Body of pancreas (tissue), 4 donors: Measurements from ENCODE around the gene HNF1A. TPM values are rescaled to one million over a fixed set of nuclear protein-coding genes. Genes with fewer than 3 reads are reported as not detected.
A peak's percentile ranks its signal among the peaks of the same experiment; 100 is the strongest.

Experiments used
- ATAC-seq: fragments of 150-250 bp; one replicate; pipeline ENCODE4 v1.9.1; 2016
- DNase-seq, 4 donors: peaks; one replicate each; pipeline ENCODE4 v3.0.0-alpha.2; 2019
- H3K27ac ChIP-seq, 4 donors: fragments of 200-600 bp; sonication (generic); 1 replicate in 3 of 4; 2 replicates in 1 of 4; pipeline versions ENCODE4 v1.5.1 to v1.6.1; 2016 to 2019; ENCODE audit warnings: mild to moderate bottlenecking in 1 of 4, mixed read lengths in 1 of 4, moderate library complexity in 1 of 4
- H3K27me3 ChIP-seq, 2 donors: fragments of 200-600 bp; sonication (generic); one replicate each; pipeline ENCODE4 v1.6.0; 2016; ENCODE audit warnings: mild to moderate bottlenecking in 1 of 2
- H3K36me3 ChIP-seq, 2 donors: fragments of 200-600 bp; sonication (generic); replicated peaks in 1 of 2; 2 replicates each; pipeline ENCODE4 v1.5.1; 2016; ENCODE audit warnings: low read depth in 2 of 2; ENCODE audit not compliant: insufficient read depth in 1 of 2
- H3K4me1 ChIP-seq: fragments of 200-600 bp; sonication (generic); one replicate; pipeline ENCODE4 v1.6.0; 2016
- H3K4me3 ChIP-seq, 2 donors: fragments of 200-600 bp; sonication (generic); 1 replicate in 1 of 2; 2 replicates in 1 of 2; pipeline ENCODE4 v1.5.1; 2016 to 2019
- H3K9me3 ChIP-seq, 3 donors: fragments of 200-600 bp; sonication (generic); 1 replicate in 2 of 3; 2 replicates in 1 of 3; pipeline ENCODE4 v1.5.1; 2016
- POLR2A ChIP-seq, 3 donors: fragments of 450-650 bp; IDR thresholded peaks; one replicate each; pipeline ENCODE4 v1.6.1; 2016; ENCODE audit warnings: antibody characterized with exemption in 3 of 3, mild to moderate bottlenecking in 2 of 3
- WGBS, 2 donors: methylation state at CpG; one replicate each; pipeline ENCODE4 v1.1.5; 2017; 5-methylcytosine and 5-hydroxymethylcytosine counted together
- intact Hi-C: fragments of 100-400 bp; cut with DNase I; formaldehyde crosslinking; loops from one replicate; pipeline ENCODE4 v1.15.1; 2023
- total RNA-seq, 2 donors: library from RNA; depleted of rRNA; stranded (reverse); fragments of >200 nt; gene quantifications; one replicate each; pipeline ENCODE4 v1.1.0, GENCODE V29; 2016
- TF ChIP-seq, protein P1 (sequence below), 7 experiments: fragments of 450-650 bp in 4 of 7; fragments of 200-600 bp in 3 of 7; sonication (generic) in 3 of 7; IDR thresholded peaks; one replicate each; pipeline ENCODE4 v1.5.1; 2016 to 2019; ENCODE audit warnings: antibody characterized with exemption in 7 of 7

HNF1A gene
- total RNA-seq, 2 donors from 2014 or later: 11.9 to 13.2 TPM

DNA sequence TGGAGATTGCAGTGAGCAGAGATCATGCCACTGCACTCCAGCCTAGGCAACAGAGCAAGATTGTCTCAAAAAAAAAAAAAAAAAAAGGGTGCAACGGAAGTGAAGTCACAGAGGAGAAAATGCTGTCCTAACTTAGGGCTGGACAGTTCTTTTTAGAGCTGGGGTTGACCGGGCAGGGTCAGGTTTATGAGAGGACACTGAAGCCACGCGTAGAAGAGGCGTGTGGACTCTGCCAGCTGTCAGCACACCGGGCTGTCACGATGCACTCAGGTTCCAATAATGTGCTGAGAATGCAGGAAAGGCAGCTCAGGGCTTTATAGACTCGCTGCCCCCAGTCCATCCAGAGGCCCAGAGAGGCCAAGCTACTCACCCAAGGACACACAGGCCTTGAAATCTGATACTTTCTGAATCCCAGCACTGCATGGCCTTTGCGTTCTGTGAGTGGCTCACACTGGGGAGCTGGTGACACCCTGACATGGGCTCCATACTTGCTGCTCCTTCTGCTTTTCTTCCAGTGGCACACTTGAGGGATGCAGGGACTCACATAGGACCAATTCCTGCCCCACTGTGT is 45.3 kb upstream of the HNF1A start:
- no peaks in the 10 kb centered on the region for H3K36me3 ChIP-seq
- DNase-seq (no peak), ATAC-seq (no peak)
- intact Hi-C loops: no loop called here
- no peaks in the 10 kb centered on the region for H3K9me3 ChIP-seq
- TF ChIP-seq, protein P1, sequence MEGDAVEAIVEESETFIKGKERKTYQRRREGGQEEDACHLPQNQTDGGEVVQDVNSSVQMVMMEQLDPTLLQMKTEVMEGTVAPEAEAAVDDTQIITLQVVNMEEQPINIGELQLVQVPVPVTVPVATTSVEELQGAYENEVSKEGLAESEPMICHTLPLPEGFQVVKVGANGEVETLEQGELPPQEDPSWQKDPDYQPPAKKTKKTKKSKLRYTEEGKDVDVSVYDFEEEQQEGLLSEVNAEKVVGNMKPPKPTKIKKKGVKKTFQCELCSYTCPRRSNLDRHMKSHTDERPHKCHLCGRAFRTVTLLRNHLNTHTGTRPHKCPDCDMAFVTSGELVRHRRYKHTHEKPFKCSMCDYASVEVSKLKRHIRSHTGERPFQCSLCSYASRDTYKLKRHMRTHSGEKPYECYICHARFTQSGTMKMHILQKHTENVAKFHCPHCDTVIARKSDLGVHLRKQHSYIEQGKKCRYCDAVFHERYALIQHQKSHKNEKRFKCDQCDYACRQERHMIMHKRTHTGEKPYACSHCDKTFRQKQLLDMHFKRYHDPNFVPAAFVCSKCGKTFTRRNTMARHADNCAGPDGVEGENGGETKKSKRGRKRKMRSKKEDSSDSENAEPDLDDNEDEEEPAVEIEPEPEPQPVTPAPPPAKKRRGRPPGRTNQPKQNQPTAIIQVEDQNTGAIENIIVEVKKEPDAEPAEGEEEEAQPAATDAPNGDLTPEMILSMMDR (IDR thresholded peaks at IDR 0.05): no peak
- no peak for TF ChIP-seq POLR2A (IDR thresholded peaks at IDR 0.05)
- 74 to 75% methylated on average over 8 to 9 of the region's 9 CpGs for WGBS, 2 donors
- no peak overlapping the region for H3K27ac ChIP-seq
- H3K4me3 ChIP-seq: no peak overlapping the region
- no peaks in the 10 kb centered on the region for H3K27me3 ChIP-seq
- H3K4me1 ChIP-seq: peaks cover 5% of the 10 kb centered on the region

DNA sequence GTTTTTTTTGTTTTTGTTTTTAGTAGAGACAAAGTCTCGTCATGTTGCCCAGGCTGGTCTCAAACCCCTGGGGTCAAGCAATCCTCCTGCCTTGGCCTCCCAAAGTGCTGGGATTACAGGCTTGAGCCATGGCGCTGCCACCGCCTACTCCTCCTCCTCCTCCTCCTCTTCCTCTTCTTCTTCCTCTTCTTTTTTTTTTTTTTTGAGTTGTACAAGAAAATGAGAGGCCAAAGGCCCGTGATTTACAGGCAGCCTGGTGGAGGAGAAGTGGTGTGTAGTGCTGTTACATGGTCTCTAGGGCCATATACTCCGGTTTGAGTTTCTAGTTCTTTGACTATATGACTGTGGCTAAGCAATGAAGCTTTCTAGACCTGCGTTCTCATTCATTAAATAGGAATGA is 44.6 kb upstream of the HNF1A start:
- TF ChIP-seq, protein P1 (IDR thresholded peaks at IDR 0.05): no peak
- TF ChIP-seq POLR2A (IDR thresholded peaks at IDR 0.05): no peak
- ATAC-seq (no peak), DNase-seq (no peak)
- H3K9me3 ChIP-seq: no peaks in the 10 kb centered on the region
- no peak overlapping the region for H3K27ac ChIP-seq
- H3K27me3 ChIP-seq: no peaks in the 10 kb centered on the region
- 84 to 87% methylated on average over 6 of the region's 6 CpGs for WGBS, 2 donors
- H3K36me3 ChIP-seq: no peaks in the 10 kb centered on the region
- peaks cover 4% of the 10 kb centered on the region for H3K4me1 ChIP-seq
- intact Hi-C loops: no loop called here
- H3K4me3 ChIP-seq: no peak overlapping the region

DNA sequence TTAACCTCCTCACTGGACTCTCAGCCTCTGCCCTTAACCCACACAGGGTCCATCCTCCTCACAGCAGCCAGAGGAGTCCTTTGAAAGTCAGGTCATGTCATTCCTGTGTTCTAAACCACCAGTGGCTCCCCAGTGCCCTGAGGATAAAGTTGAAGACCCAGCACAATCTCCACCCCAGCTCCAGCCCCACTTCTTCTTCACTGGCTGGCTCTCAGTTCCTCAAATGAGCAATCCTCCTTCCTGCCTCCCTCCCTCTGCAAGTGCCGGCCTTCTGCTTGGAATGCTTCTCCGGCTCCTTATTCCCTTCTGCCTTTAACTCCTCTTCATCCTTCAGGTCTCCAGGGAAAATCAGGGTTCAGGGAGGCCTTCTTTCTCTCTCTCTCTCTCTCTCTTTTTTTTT is 42.1 kb upstream of the HNF1A start:
- ATAC-seq (no peak), DNase-seq (peak in 1 of 4 donors; percentile 39)
- H3K27me3 ChIP-seq: no peaks in the 10 kb centered on the region
- no peak for TF ChIP-seq POLR2A (IDR thresholded peaks at IDR 0.05)
- TF ChIP-seq, protein P1 (IDR thresholded peaks at IDR 0.05): no peak
- 58 to 66% methylated on average over 2 of the region's 2 CpGs for WGBS, 2 donors
- no peaks in the 10 kb centered on the region for H3K4me1 ChIP-seq
- intact Hi-C loops: no loop called here
- no peak overlapping the region for H3K4me3 ChIP-seq
- no peaks in the 10 kb centered on the region for H3K36me3 ChIP-seq
- no peaks in the 10 kb centered on the region for H3K9me3 ChIP-seq
- no peak overlapping the region for H3K27ac ChIP-seq

DNA sequence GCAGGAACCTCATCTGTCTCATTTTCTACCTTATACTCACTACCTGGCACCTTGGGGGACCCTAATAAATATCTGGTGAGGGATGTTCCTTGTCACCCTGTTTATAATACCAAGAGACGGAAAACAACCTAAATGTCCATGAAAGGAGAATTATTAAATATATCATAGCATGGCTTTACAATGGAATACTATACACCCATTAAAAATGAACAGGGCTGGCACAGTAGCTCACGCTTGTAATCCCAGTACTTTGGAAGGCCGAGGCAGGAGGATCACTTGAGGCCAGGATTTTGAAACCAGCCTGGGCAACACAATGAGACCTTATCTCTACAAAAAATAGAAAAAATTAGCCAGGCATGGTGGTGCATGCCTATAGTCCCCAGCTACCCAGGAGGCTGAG is 39.8 kb upstream of the HNF1A start:
- TF ChIP-seq POLR2A (IDR thresholded peaks at IDR 0.05): no peak
- TF ChIP-seq, protein P1 (IDR thresholded peaks at IDR 0.05): no peak
- Histone ChIP-seq H3K4me1 (no peaks in the 10 kb centered on the region), H3K4me3 (no peak overlapping the region), H3K27ac (no peak overlapping the region), H3K27me3 (no peaks in the 10 kb centered on the region), H3K9me3 (no peaks in the 10 kb centered on the region), H3K36me3 (no peaks in the 10 kb centered on the region)
- ATAC-seq (no peak), DNase-seq (no peak)
- intact Hi-C loops: no loop called here
- WGBS, 2 donors: 77 to 98% methylated on average over 3 of the region's 3 CpGs

DNA sequence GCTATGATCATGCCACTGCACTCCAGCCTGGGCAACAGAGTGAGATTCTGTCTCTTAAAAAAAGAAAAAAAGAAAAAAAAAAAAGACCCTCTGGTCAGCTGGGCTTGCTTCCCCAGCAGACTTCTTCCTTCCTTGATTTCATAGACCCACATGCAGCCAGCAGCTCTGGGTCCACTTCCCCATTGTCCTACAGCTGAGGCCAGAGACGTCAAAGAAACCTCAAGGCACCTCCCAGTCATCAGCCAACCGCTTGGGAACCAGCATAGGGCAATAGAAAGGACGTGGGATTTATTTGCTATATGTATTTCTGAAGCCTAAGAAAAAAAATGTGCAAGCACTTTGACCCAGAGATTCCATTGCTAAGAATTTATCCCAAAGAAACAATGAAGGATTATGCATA is 38.8 kb upstream of the HNF1A start:
- DNase-seq (peak in 2 of 4 donors; percentile 14 to 71), ATAC-seq (no peak)
- 59 to 72% methylated on average over 3 of the region's 3 CpGs for WGBS, 2 donors
- no peak for TF ChIP-seq POLR2A (IDR thresholded peaks at IDR 0.05)
- TF ChIP-seq, protein P1 (IDR thresholded peaks at IDR 0.05): no peak
- Histone ChIP-seq H3K27ac (peak overlapping the region in 1 of 4 donors; percentile 43), H3K36me3 (no peaks in the 10 kb centered on the region), H3K4me1 (no peaks in the 10 kb centered on the region), H3K4me3 (no peak overlapping the region), H3K27me3 (no peaks in the 10 kb centered on the region), H3K9me3 (no peaks in the 10 kb centered on the region)
- intact Hi-C loops: no loop called here
